Panc1 (cell line): ENCODE data around the gene ACBD3. TPM values are rescaled to one million over a fixed set of nuclear protein-coding genes. Genes with fewer than 3 reads are reported as not detected.

Experiments
- ATAC-seq: fragments of 200-7000 bp; cut with Tn5 transposase; 2 replicates; pipeline ENCODE4 v1.9.1; 2020; ENCODE audit warnings: mild to moderate bottlenecking, moderate library complexity
- BruUV-seq: library from RNA; stranded (reverse); fragments of 400-500 nt; replicated peaks from 2 replicates; lab custom pipeline; 2021; lab: Mats Ljungman, UMichigan
- CTCF ChIA-PET: fragments of 300-600 bp; sonication (Branson Sonifier 250); formaldehyde crosslinking; loops from one replicate; lab custom pipeline; 2022; ENCODE audit warnings: antibody characterized with exemption; lab: Charles Lee
- POLR2A ChIA-PET: fragments of 300-600 bp; sonication (Branson Sonifier 250); formaldehyde crosslinking; loops from one replicate; lab custom pipeline; 2022; ENCODE audit warnings: antibody characterized with exemption; lab: Charles Lee
- DNase-seq: peaks from one replicate; pipeline ENCODE4 v3.0.0-alpha.2; 2010; ENCODE audit warnings: low read depth, low spot score
- H3K27ac ChIP-seq: 2 replicates; pipeline ENCODE4 v1.5.1; 2011; ENCODE audit warnings: mild to moderate bottlenecking, low read length, inconsistent platforms
- H3K27me3 ChIP-seq: fragments of 200-500 bp; sonication (Bioruptor generic); 2 replicates; pipeline ENCODE4 v1.6.0; 2014; ENCODE audit warnings: low read length, inconsistent platforms; ENCODE audit not compliant: control insufficient read depth, insufficient read depth
- H3K36me3 ChIP-seq: fragments of 200-500 bp; sonication (Bioruptor generic); 2 replicates; pipeline ENCODE4 v1.5.1; 2014; ENCODE audit warnings: inconsistent platforms, mild to moderate bottlenecking, low read length, moderate library complexity; ENCODE audit not compliant: control insufficient read depth, insufficient read depth
- H3K4me1 ChIP-seq: 2 replicates; pipeline ENCODE4 v1.5.1; 2011; ENCODE audit warnings: inconsistent platforms, mild to moderate bottlenecking, low read length, moderate library complexity; ENCODE audit not compliant: control insufficient read depth, insufficient read depth
- H3K4me3 ChIP-seq, 2 experiments: 2 replicates each; pipeline ENCODE4 v1.5.1; 2011 to 2012; ENCODE audit warnings: low read depth in 2 of 2, low read length in 2 of 2, mild to moderate bottlenecking in 2 of 2, inconsistent platforms in 1 of 2, moderate library complexity in 1 of 2
- H3K9me3 ChIP-seq: fragments of 200-500 bp; sonication (Bioruptor generic); 2 replicates; pipeline ENCODE4 v1.5.1; 2014; ENCODE audit warnings: low read depth, mild to moderate bottlenecking, inconsistent platforms, low read length, moderate library complexity; ENCODE audit not compliant: control insufficient read depth, insufficient read depth
- POLR2AphosphoS5 ChIP-seq: IDR thresholded peaks from 2 replicates; pipeline ENCODE4 v1.6.1; 2012; ENCODE audit warnings: mild to moderate bottlenecking, low read depth, low read length, moderate library complexity
- SIN3A ChIP-seq: IDR thresholded peaks from 2 replicates; pipeline ENCODE4 v1.6.1; 2012; ENCODE audit warnings: low read depth, mild to moderate bottlenecking, low read length, moderate library complexity, borderline replicate concordance; ENCODE audit not compliant: insufficient read depth
- TCF7L2 ChIP-seq: IDR thresholded peaks from 2 replicates; pipeline ENCODE4 v1.6.1; 2011; ENCODE audit warnings: mild to moderate bottlenecking, low read depth, low read length, inconsistent platforms
- in situ Hi-C: cut with HindIII; loops from 2 replicates; pipeline ENCODE4 v1.10.0; 2016; ENCODE audit warnings: low sequenced_read_pairs, low pct_unique_long_range_greater_than_20kb
- intact Hi-C: fragments of 100-400 bp; cut with micrococcal nuclease; formaldehyde crosslinking; loops from one replicate; pipeline ENCODE4 v1.10.0; 2022; ENCODE audit not compliant: unreplicated experiment
- total RNA-seq: library from RNA; stranded (reverse); gene quantifications from one replicate; pipeline ENCODE4 v1.2.1, GENCODE V29; 2021; ENCODE audit not compliant: unreplicated experiment
- TF ChIP-seq, protein P1 (sequence below): fragments of 450-650 bp; IDR thresholded peaks from 2 replicates; pipeline ENCODE4 v1.5.1; 2017; ENCODE audit warnings: mild to moderate bottlenecking
- TF ChIP-seq, protein P2 (sequence below), 2 experiments: IDR thresholded peaks; 2 replicates each; pipeline ENCODE4 v1.6.1; 2011 to 2012; ENCODE audit warnings: low read depth in 2 of 2, control low read depth in 1 of 2, low read length in 1 of 2, mild to moderate bottlenecking in 1 of 2, moderate library complexity in 1 of 2; ENCODE audit not compliant: insufficient read depth in 1 of 2

Gene ACBD3
- total RNA-seq, 1 experiment from 2014 or later, result 31.2 TPM

DNA sequence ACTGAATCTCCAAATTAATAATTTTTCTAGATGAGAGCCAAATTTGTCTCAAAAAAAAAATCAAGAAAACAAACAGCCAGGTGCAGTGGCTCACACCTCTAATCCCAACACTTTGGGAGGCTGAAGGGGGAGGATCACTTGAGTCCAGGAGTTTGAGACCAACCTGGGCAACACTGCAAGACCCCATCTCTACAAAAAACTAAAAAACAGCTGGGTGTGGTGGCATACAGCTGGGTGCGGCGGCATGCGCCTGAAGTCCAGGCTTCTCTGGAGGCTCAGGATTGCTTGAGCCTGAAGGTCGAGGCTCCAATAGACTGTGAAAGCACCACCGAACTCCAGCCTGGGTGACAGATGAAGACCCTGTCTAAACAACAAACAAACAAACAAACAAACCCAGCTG, 14.0 kb downstream of the ACBD3 start:
- Histone ChIP-seq H3K27me3 (no peaks in the 10 kb centered on the region), H3K4me1 (no peaks in the 10 kb centered on the region), H3K27ac (no peak overlapping the region), H3K36me3 (no peaks in the 10 kb centered on the region), H3K9me3 (no peaks in the 10 kb centered on the region), H3K4me3 (no peak overlapping the region)
- in situ Hi-C loops, result no loop called here
- ATAC-seq (no peak), DNase-seq (no peak)
- ChIA-PET CTCF (no interaction called here), POLR2A (no interaction called here)
- intact Hi-C loops, result no loop called here
- TF ChIP-seq, protein P1, sequence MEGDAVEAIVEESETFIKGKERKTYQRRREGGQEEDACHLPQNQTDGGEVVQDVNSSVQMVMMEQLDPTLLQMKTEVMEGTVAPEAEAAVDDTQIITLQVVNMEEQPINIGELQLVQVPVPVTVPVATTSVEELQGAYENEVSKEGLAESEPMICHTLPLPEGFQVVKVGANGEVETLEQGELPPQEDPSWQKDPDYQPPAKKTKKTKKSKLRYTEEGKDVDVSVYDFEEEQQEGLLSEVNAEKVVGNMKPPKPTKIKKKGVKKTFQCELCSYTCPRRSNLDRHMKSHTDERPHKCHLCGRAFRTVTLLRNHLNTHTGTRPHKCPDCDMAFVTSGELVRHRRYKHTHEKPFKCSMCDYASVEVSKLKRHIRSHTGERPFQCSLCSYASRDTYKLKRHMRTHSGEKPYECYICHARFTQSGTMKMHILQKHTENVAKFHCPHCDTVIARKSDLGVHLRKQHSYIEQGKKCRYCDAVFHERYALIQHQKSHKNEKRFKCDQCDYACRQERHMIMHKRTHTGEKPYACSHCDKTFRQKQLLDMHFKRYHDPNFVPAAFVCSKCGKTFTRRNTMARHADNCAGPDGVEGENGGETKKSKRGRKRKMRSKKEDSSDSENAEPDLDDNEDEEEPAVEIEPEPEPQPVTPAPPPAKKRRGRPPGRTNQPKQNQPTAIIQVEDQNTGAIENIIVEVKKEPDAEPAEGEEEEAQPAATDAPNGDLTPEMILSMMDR, result no peak
- TF ChIP-seq SIN3A (no peak), POLR2AphosphoS5 (no peak), TCF7L2 (no peak)
- TF ChIP-seq, protein P2, sequence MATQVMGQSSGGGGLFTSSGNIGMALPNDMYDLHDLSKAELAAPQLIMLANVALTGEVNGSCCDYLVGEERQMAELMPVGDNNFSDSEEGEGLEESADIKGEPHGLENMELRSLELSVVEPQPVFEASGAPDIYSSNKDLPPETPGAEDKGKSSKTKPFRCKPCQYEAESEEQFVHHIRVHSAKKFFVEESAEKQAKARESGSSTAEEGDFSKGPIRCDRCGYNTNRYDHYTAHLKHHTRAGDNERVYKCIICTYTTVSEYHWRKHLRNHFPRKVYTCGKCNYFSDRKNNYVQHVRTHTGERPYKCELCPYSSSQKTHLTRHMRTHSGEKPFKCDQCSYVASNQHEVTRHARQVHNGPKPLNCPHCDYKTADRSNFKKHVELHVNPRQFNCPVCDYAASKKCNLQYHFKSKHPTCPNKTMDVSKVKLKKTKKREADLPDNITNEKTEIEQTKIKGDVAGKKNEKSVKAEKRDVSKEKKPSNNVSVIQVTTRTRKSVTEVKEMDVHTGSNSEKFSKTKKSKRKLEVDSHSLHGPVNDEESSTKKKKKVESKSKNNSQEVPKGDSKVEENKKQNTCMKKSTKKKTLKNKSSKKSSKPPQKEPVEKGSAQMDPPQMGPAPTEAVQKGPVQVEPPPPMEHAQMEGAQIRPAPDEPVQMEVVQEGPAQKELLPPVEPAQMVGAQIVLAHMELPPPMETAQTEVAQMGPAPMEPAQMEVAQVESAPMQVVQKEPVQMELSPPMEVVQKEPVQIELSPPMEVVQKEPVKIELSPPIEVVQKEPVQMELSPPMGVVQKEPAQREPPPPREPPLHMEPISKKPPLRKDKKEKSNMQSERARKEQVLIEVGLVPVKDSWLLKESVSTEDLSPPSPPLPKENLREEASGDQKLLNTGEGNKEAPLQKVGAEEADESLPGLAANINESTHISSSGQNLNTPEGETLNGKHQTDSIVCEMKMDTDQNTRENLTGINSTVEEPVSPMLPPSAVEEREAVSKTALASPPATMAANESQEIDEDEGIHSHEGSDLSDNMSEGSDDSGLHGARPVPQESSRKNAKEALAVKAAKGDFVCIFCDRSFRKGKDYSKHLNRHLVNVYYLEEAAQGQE (IDR thresholded peaks at IDR 0.05; ENCODE audit: insufficient read depth in 1 of 2, low read depth in 2 of 2, low read length in 1 of 2), result no peak
- BruUV-seq, result no TSS peak

DNA sequence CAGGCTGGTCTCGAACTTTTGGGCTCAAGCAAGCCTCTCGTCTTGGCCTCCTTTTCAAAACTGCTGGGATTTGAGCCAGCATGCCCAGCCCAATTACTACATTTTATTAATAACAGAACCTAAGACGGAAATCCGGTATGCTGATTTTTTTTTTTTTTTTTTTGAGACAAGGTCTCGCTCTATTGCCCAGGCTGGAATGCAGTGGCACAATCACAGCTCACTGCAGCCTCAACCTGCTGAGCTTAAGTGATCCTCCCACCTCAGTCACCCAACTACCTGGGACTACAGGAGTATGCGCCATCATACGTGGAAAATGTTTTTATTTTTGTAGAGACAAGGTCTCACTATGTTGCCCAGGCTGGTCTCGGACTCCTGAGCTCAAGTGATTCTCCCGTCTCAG, 20.2 kb downstream of the ACBD3 start:
- BruUV-seq, result no TSS peak
- intact Hi-C loops (no loop called here), in situ Hi-C loops (no loop called here)
- Histone ChIP-seq H3K36me3 (peaks cover 18% of the 10 kb centered on the region), H3K27me3 (no peaks in the 10 kb centered on the region), H3K9me3 (no peaks in the 10 kb centered on the region), H3K27ac (no peak overlapping the region), H3K4me1 (no peaks in the 10 kb centered on the region), H3K4me3 (no peak overlapping the region)
- TF ChIP-seq, protein P1, result no peak
- TF ChIP-seq TCF7L2 (no peak), POLR2AphosphoS5 (no peak), SIN3A (no peak)
- TF ChIP-seq, protein P2 (IDR thresholded peaks at IDR 0.05; ENCODE audit: insufficient read depth in 1 of 2, low read depth in 2 of 2, low read length in 1 of 2), result no peak
- ATAC-seq (no peak), DNase-seq (no peak)
- ChIA-PET POLR2A (no interaction called here), CTCF (no interaction called here)
